Measurements from ENCODE around the gene MED26. TPM values are rescaled to one million over a fixed set of nuclear protein-coding genes. Genes with fewer than 3 reads are reported as not detected.

MED26 gene
- total and polyA plus RNA-seq, 2 of the 13 experiments (the other 11 are each of a cell fraction or from before 2014, with no cell fraction given): 3.5 to 3.8 TPM

GRCh38 chr19:16627193-16627927 lies 644 bp downstream of the MED26 start (continued):
- TF ChIP-seq AKNA (CRISPR knock-in tag; IDR thresholded peaks at IDR 0.05; ENCODE audit: borderline replicate concordance) (no peak), ZBED4 (CRISPR knock-in tag; IDR thresholded peaks at IDR 0.05; ENCODE audit: borderline replicate concordance) (no peak), HMGXB3 (CRISPR knock-in tag; IDR thresholded peaks at IDR 0.05; ENCODE audit: borderline replicate concordance) (no peak), NCOA5 (CRISPR knock-in tag; IDR thresholded peaks at IDR 0.05) (no peak), BRF2 (CRISPR knock-in tag; IDR thresholded peaks at IDR 0.05) (no peak), TGIF2 (CRISPR knock-in tag; IDR thresholded peaks at IDR 0.05) (no peak), HOMEZ (CRISPR knock-in tag; IDR thresholded peaks at IDR 0.05; ENCODE audit: low read depth) (no peak), TEF (CRISPR knock-in tag; IDR thresholded peaks at IDR 0.05) (no peak), ZNF343 (CRISPR knock-in tag; IDR thresholded peaks at IDR 0.05) (0 out of 2 replicates have a peak, but pooled peaks have one; percentile 33), XRCC5 (optimal IDR thresholded peaks at IDR 0.05; ENCODE audit: low read length) (no peak), SRY (CRISPR knock-in tag; IDR thresholded peaks at IDR 0.05) (no peak)
